Esophagus mucosa (tissue), 1 donor: Measurements from ENCODE around the gene SLC7A6. TPM values are rescaled to one million over a fixed set of nuclear protein-coding genes. Genes with fewer than 3 reads are reported as not detected.
"Not testable (repeated sequence)": the region's sequence is repeated elsewhere in the genome, so short reads cannot be mapped to it uniquely, and the experiment has no call there.

Experiments
- ATAC-seq: fragments of 200-7000 bp; cut with Tn5 transposase; one replicate; pipeline ENCODE4 v1.9.1; 2020
- total RNA-seq: library from RNA; stranded (reverse); gene quantifications from one replicate; pipeline ENCODE4 v1.2.4, GENCODE V29; 2023
- donor health status: DM: yes; HTN: yes; CAD: no.

The SLC7A6 gene
- total RNA-seq, 1 donor from 2014 or later: 4.7 TPM

DNA sequence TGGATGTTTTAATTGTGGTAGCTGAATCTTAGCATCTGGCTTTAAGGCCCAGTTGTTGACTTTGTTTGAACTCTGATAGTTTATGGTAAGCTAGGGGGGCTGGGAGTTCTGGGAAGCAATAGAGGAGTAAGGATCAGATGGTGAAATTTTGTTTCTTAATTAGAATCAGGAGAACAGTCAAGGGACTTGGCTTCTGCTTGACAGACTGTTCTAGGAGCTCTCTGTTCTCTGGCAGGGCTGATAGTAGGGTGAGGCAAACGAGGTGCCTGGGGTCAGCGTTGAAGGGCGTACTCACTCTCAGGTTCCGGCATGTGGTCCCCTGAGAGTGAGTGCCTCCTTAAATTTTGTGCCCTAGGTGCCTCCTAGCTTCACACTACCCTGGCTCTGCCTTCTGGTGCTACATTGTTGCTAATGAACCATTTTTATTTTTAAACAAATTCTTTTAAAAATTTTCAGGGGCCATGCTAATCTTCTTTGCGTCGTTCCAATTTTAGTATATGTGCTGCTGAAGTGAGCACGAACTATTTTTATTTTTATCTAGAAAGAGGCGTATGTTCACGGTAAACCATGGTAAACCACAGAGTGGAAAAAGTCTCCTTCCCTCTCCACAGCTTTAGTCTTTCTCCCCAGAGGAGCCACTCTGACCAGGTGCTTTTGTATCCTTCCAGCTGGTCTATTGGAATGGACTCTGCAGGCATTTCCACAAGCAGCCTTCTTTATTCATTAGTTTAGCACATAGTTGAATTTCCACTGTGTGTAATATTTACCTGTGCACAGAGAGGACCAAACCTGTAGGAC lies 19.7 kb downstream of the SLC7A6 start:
- ATAC-seq: no peak

DNA sequence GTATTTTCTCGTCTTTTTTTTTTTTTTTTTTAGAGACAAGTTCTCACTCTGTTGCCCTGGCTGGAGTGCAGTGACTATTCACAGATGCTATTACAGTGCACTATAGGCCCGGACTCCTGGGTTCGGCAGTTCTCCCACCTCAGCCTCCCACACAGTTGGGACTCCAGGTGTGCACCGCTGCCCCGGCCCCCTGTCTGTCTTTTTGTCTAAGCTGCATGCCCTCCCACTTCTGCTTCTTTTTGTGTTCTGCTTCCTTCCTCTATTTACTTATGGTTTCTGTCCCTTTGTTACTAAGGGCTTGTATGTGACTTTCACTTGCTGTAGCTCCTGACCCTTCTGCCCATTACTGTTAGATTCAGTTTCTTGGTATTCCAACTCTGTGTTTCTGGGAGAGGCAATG lies 20.5 kb downstream of the SLC7A6 start:
- peak; percentile 28 for ATAC-seq

DNA sequence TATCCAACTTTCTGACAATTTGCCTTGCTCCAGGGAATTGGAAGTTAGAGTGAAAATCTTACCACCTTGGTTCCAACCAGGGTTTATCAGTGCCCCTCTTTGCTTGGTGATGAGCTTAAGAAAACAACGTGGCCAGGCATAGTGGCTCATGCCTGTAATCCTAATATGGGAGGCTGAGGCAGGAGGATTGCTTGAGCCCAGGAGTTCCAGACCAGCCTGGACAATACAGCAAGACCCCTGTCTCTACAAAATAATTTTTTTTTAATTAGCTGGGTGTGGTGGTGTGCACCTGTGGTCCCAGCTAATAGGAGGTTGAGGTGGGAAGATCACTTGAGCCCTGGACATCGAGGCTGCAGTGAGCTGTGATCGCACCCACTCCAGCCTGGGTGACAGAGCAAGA lies 21.4 kb downstream of the SLC7A6 start:
- ATAC-seq: no peak

DNA sequence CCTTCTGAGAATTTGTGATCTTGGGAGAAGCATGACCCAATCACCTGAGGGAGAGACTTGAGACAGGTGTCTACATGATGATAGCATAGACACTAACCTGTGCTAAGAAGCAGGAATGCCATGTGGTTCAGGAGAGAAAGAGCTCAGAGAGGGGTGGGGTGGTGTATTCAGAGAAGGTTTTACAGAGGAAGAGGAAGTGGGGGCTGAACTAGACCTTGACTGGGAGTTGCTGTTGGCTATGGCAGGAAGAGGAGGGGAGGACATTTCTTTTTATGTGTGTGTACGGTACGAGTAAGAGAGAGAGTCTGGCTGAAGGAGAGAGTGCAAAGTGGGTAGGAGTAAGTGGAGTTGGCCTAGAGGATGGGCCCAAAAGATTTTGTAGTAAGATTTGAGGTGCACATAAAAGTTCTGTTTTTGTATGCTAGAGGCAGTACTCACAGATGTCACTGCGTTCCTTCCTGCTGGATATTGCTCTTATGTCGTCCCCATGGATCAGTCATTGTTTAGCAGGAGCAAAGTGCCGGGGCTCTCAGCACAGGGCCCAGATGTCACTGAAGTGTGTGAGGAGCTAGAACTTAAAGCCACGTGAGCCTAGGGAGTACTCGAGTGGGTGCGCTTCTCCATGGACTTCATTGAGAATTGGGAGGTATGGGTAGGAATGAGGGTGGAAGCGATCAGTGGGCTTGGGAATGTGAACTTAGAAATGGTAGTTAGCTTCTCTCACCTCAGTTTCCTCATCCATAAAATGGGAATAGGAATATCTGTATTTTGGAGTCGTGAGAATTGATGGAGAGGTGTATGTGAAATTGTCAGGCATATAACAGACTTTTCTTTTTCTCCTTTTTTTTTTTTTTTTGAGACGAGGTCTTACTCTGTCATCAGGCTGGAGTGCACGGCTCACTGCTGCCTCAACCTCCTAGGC lies 22.1 kb downstream of the SLC7A6 start:
- ATAC-seq: no peak

DNA sequence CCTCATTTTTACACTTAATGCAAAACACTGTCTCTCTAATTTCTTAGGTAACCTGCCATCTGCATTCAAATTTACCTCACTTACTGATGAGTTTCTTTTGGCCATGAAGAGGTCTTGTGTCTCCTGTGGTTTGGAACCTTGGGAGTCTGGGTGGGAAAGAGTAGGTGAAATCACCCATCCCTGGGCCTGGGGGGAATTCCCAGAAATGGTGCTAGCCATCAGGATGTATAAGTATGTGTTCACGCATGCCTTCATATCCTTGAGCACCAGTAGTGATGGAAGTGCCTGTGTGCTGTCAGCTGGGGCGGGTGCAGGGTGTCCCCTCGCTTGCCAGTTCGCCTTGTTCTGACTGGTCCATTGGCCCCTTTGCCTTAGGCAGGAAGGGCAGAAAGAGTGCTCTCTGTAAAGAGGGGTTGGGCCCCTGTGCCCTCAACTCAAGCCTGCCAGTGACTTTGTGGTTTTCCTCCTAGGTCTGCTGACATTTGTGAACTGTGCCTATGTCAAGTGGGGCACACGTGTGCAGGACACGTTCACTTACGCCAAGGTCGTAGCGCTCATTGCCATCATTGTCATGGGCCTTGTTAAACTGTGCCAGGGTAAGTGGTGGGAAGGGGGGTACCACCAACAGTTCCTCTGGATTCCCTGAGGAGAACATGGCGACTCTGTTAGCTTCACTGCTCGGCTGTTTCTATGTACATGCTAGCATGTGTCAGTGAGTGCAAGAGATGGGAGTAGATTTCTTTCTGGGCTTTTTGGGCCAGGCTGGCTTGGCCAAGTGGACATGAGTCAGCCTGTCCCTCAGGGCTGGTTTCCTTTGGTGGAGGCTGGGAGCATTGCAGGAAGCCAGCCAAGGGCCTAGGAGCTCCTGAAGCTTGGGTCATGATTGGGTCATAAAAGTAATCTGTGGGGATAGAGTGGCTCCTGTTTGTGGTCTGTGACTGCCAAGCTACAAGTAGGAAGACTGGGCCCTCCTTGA lies 23.2 kb downstream of the SLC7A6 start:
- ATAC-seq: peak; percentile 34

DNA sequence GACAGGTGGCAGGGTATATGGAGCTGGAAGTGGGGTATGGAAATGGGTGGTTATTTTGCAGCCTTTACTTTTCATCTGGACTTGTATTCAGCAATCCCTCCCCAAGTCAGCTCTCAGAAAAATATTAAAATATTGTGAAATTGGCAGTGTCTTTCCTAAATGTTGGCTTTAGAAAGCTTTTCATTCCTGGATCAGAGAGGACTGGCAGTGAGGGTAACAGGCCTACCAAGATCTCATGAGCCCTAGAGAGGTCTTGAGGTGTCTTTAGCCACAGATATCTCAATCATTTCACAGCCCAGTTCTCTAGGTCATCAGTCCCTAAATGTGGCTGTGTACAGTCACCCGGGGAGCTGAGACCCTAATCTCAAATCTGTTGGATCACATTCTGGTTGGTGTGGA lies 23.9 kb downstream of the SLC7A6 start:
- ATAC-seq: no peak

DNA sequence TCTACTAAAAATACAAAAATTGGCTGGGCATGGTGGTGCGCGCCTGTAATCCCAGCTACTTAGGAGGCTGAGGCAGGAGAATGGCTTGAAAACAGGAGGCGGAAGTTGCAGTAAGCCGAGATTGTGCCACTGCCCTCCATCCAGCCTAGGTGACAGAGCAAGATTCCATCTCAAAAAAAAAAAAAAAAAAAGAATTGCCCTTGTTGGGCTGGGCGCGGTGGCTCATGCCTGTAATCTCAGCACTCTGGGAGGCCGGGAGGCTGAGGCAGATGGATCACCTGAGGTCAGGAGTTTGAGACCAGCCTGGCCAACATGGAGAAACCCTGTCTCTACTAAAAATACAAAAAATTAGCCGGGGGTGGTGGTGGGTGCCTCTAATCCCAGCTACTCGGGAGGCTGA lies 24.5 kb downstream of the SLC7A6 start:
- not testable (repeated sequence) for ATAC-seq

DNA sequence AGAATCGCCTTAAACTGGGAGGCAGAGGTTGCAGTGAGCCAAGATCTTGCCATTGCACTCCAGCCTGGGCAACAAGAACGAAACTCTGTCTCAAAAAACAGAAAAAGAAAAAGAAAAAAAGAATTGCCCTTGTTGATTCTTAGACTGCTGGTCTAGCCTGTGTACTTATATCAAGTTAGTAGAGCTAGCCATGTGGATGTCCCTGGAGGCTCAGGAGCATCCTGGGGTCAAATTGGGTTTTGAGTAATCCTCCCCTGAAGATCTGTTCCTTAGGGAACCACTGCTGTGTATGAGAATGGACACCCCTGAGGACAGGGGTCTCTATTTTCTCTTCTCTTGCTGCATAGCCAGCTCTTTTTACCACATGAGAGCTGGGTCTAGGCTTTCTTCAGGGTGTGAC lies 24.9 kb downstream of the SLC7A6 start:
- no peak for ATAC-seq

DNA sequence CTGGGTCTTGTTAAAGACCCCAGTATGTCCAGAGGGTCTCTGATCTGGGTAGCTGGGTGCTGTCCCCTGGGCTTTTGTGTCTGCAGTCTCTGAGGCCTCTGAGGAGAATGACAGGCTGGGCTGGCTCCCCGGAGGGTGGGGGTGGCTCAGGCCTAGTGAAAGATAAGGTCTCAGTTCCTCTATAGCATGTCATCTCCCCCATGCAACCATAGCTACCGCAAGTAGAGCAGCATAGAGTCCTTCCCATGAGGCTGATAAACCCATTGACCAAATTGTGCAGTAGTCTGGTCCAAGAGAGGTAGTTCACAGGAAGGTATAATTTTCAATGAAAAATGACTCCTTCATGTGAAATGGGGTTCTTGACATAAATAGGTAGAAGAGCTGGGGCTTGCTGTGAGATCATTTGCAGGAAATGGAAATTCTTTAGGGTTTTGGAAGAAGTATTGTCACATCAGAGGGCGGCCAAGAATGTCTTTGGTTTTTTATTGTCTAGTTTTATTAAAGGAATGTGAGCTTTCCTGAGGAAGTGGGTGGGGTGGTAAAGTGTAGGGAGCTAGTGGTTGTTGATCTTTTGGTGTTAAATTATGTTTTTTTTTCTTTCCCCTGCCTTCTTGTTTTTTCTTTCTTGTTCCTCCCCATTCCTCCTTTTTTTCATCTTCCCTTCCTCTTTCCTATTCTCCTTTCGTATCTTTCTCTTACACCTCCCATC lies 25.4 kb downstream of the SLC7A6 start:
- ATAC-seq: peak; percentile 32

DNA sequence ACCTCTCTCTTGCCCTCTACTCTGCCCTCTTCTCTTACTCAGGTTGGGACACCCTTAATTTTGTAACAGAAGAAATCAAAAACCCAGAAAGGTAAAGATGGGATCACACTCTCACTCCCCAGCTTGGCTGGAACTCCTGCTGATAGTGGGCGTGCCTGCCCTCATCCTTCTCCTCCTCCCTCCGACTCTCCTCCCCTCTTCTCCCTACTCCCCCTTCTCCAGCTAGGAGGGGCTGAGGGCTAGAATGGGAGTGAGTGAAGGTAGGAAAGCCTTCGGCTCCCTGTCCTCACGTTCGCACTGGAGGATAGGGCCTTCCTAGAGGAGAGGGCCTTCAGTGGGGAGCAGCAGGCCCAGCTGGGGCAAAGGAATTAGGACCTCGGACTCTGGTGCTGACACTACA lies 26.1 kb downstream of the SLC7A6 start:
- no peak for ATAC-seq

DNA sequence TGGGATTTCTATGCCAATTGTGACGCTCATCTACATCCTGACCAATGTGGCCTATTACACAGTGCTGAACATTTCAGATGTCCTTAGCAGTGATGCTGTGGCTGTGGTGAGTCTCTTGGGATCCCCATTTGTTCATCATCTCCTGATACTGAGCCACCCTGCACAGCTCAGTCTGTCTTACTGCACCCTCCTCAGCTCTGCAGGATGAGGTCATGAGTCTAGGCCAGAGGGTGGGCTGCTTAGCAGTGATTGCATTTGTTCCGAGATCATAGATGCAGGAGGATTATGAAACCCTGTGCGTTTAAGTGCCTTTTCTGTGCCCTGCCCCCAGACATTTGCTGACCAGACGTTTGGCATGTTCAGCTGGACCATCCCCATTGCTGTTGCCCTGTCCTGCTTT lies 26.9 kb downstream of the SLC7A6 start:
- ATAC-seq: no peak

DNA sequence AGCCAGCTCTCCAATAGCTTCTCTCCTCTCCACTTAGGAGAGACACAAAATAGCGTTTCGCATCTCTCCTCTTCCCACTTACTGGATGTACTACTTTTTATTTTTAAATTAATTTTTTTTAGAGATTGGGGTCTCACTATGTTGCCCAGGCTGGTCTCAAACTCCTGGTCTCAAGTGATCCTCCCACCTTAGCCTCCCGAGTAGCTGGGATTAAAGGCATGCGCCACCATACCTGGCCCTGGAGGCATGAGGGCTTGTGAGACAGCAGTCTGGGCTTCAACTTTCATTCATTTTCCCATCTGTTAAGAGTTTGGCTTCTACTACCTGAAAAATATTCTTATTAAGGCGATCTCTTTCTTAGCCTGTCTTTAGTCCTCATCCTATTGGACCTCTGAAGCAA lies 28.1 kb downstream of the SLC7A6 start:
- no peak for ATAC-seq

DNA sequence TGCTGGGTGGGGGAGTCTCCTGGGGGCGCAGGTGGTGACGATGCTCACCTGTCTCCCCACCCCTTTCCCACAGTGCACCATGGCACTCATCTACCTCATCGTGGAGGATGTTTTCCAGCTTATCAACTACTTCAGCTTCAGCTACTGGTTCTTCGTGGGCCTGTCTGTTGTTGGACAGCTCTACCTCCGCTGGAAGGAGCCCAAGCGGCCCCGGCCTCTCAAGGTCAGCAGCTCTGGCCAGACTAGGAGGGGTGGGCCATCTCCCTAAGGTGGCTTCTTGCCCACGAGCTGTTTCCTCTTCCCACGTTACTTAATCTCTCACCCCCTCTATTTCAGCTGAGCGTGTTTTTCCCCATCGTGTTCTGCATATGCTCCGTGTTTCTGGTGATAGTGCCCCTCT lies 32.0 kb downstream of the SLC7A6 start:
- ATAC-seq: no peak

DNA sequence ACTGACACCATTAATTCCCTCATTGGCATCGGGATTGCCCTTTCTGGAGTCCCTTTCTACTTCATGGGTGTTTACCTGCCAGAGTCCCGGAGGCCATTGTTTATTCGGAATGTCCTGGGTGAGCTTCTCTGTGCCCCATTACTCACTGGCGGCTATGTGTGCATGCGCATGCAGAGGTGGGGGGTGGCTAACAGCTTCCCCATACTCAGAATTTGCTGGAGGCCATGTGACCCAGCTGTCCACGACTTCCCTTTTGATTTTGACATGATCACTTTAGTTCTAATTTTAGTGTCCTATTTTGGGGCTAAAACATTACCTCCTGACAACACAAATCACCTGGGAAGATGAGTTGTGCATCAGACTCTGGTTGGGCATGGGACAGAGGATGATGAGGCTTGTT lies 32.4 kb downstream of the SLC7A6 start:
- ATAC-seq: no peak

DNA sequence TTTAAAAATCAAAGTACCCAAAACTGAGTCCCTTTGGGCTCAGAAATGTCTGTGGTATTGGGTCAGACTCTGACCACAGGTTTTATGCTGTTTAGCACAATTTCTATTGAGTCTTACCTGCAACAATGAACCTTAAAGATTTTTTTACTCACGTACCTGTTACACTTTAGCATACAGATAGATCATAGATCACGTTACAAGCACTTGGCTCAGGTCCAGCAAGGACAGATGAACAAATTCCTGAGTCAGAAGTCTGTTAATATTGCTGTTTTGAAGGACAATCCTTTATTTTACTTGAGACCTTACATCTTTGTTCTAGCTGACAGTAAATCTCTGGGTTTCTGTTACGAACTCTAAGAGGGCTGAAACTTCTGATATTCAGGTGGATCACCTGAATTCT lies 33.6 kb downstream of the SLC7A6 start:
- no peak for ATAC-seq

DNA sequence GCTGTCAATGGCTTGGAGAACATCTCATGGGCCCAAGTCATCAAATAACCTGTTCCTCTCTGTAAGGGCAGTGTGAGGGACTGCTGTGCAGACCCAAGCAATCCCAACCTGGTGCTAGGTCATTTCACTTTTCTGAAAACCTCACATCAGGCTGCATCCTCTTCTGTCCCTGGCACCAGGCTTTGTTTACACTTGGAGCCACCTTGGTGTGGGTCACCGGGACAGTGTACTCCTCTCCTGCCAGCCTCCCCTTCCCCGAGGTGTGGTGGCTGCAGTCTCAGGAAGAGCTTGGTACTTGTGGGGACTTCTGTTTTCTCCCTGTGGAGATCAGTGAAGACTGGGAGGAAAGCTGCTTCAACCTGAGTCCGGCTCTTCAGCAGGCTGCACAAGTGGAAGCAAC lies 34.0 kb downstream of the SLC7A6 start:
- peak; percentile 7 for ATAC-seq

DNA sequence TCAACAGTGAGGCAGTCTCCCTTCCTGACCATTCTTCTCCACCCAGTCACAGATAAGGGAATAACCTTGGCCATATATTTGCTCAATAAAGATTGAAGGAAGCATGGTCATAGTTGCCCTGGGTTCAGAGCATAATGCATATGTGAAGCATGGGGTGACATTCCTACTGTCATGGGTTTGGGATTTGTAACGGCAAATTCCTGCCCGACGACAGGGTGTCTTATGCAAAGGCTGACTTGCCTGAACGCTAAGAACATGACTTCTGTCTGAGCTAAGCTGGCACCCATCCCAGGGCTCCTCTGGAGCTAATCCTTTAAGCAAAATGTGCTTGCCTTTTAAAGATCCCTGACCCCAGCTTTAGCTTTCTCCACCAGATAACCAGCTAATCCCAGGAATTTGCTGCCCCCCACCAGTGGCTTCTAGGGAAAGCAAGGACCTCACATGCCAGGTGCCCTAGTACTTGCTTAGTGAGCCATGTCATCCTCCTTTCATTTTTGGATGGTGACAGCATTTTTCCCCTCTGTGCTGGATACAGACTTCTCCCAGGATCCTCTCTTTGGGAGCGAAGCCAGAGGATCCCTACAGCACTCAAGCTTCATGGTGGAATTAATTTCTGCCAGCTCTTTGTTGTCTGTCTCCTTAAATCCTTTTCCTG lies 34.7 kb downstream of the SLC7A6 start:
- ATAC-seq: peak; percentile 72

DNA sequence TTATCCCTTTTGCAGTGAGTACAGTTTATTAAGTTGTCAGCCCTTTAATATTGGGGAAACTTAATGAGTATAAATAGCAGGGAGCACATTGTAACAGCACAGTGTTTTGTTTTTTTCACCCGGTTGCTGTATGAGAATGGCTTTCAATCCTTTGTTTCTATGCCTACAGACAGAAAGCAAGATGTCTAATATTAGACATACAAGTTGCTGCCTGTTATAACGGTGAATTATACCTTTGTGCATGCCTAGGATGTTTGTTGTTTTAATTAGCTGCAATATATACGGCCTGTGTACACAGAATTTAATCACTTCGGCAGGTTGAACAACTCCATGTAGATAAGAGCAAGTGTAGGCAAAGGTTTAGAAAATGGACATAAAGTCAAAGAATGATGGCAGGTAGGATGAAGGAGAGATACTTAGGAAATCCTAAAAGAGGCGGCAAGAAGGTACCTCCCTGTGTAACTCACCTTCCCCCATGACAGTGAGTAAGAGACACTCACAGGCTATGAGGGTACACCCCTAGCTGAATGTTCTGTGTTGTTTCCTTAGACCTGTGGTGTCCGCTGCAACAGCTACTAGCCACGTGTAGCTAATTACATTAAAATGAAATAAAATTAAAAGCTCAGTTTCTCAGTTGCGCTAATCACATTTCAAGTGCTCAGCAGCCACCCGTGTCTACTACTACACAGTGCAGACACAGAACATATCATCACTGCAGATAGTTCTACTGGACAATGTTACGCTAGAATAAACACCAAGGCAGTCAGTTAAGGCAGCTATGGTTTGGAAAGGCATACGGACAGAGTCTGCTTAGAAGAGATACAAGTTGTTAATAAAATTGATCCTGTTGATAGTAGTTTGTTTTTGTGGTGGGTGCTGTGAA lies 35.5 kb downstream of the SLC7A6 start:
- ATAC-seq: peak; percentile 27

DNA sequence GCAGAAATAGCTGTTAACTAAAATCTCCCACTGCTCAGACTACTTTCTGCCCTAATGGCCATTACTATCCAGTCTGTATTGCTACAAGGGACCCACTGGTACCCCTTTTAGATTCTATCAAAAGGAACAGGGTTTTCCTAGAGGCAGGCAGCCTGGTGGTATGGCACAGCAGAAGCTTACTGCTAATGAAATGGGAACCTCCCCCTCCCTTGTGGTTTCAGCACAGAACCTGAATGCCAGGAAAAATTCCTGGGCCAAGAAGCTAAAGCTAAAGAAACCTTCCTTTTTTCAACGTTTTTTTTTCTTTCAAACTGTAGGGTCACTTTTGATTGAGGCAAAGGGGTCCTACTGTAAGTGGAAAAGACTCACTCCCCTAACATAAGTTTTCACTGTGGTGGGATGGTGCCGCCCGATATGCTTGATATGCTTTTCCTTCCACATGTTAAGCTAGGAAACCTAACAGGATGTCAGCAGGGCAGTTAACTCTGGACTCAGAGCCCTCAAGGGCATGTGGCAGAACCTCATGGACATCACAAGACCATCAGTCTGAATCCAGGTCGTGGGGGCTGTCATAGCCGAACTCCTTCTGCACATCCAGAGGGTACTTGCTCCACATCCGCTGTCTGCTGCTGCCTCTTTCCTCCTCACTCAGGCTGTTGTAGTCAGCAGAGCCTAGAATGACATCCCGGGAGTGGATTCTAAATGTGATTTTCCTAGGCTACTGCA lies 36.6 kb downstream of the SLC7A6 start:
- ATAC-seq: no peak

DNA sequence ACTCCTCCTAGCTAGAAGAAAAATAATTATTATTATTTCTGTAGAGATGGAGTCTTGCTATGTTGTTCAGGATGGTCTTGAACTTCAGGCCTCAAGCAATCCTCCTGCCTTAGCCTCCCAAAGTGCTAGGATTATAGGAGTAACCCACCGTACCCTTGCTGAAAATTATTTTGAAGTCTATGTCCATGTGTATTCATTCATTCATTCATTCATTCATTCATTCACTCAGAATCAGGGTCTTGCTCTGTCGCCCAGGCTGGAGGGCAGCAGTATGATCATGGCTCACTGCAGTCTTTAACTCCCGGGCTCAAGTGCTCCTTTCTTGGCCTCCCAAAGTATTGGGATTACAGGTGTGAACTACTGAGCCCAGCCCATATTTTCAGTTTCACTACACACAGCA lies 42.3 kb downstream of the SLC7A6 start:
- no peak for ATAC-seq
